Prostate gland (tissue), 2 donors: ENCODE results near the gene BCAT1.

ENCODE experiments used
- POLR2A ChIP-seq: fragments of 450-650 bp; IDR thresholded peaks from one replicate; pipeline ENCODE4 v1.6.1; 2016; ENCODE audit warnings: antibody characterized with exemption, mild to moderate bottlenecking
- TF ChIP-seq, protein P1 (sequence below), 4 experiments: fragments of 200-600 bp in 2 of 4; fragments of 450-650 bp in 2 of 4; sonication (generic) in 2 of 4; IDR thresholded peaks; 1 replicate in 3 of 4; 2 replicates in 1 of 4; pipeline ENCODE4 v1.5.1; 2016 to 2019; ENCODE audit warnings: antibody characterized with exemption in 4 of 4, mild to moderate bottlenecking in 2 of 4, moderate library complexity in 2 of 4

DNA sequence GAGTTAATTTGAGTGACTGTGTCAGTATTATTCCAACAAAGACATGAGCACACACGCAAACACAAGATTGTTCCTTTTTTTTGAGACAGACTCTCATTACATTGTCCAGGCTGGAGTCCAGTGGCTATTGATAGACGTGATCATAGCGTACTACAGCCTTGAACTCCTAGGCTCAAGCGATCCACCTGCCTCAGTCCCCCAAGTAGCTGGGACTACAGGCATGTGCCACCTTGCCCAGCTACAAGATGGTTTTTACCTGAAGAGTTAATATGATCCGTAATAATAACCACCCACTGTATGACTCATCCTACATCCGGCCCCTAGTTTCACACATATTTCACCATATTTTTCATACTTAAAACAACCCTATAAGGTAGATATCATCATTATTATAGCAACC, 26.8 kb downstream of the BCAT1 start:
- TF ChIP-seq, protein P1, sequence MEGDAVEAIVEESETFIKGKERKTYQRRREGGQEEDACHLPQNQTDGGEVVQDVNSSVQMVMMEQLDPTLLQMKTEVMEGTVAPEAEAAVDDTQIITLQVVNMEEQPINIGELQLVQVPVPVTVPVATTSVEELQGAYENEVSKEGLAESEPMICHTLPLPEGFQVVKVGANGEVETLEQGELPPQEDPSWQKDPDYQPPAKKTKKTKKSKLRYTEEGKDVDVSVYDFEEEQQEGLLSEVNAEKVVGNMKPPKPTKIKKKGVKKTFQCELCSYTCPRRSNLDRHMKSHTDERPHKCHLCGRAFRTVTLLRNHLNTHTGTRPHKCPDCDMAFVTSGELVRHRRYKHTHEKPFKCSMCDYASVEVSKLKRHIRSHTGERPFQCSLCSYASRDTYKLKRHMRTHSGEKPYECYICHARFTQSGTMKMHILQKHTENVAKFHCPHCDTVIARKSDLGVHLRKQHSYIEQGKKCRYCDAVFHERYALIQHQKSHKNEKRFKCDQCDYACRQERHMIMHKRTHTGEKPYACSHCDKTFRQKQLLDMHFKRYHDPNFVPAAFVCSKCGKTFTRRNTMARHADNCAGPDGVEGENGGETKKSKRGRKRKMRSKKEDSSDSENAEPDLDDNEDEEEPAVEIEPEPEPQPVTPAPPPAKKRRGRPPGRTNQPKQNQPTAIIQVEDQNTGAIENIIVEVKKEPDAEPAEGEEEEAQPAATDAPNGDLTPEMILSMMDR (IDR thresholded peaks at IDR 0.05), result no peak
- no peak for TF ChIP-seq POLR2A
